Neuronal stem cell (in vitro differentiated cells): ENCODE data around the gene RAB10.
A peak's percentile ranks its signal among the peaks of the same experiment; 100 is the strongest.
"Not testable (repeated sequence)": the region's sequence is repeated elsewhere in the genome, so short reads cannot be mapped to it uniquely, and the experiment has no call there.

ENCODE experiments used
- DNase-seq: peaks from one replicate; pipeline ENCODE4 v3.0.0-alpha.2; 2013; ENCODE audit warnings: low spot score
- H2AFZ ChIP-seq: one replicate; pipeline ENCODE4 v1.6.1; 2013; ENCODE audit warnings: mild to moderate bottlenecking, low read length, inconsistent platforms
- H2AK5ac ChIP-seq: 2 replicates; pipeline ENCODE4 v1.6.1; 2013; ENCODE audit warnings: low read depth, mild to moderate bottlenecking, inconsistent platforms, low read length, moderate library complexity, mixed read lengths
- H2BK120ac ChIP-seq: 2 replicates; pipeline ENCODE4 v1.6.1; 2013; ENCODE audit warnings: low read depth, mild to moderate bottlenecking, inconsistent platforms, low read length, moderate library complexity, mixed read lengths
- H2BK12ac ChIP-seq: one replicate; pipeline ENCODE4 v1.6.1; 2013; ENCODE audit warnings: low read length, inconsistent platforms
- H2BK15ac ChIP-seq: 2 replicates; pipeline ENCODE4 v1.6.1; 2013; ENCODE audit warnings: mild to moderate bottlenecking, low read length, inconsistent platforms, mixed read lengths
- H2BK5ac ChIP-seq: one replicate; pipeline ENCODE4 v1.6.1; 2013; ENCODE audit warnings: inconsistent platforms, mild to moderate bottlenecking, low read length, moderate library complexity
- H3K14ac ChIP-seq: one replicate; pipeline ENCODE4 v1.6.1; 2013; ENCODE audit warnings: low read length, inconsistent platforms
- H3K18ac ChIP-seq: 2 replicates; pipeline ENCODE4 v1.6.1; 2013; ENCODE audit warnings: low read length, inconsistent platforms
- H3K23ac ChIP-seq: 2 replicates; pipeline ENCODE4 v1.6.1; 2013; ENCODE audit warnings: low read depth, mild to moderate bottlenecking, mixed read lengths, low read length, inconsistent platforms; ENCODE audit not compliant: poor library complexity
- H3K27ac ChIP-seq: replicated peaks from 3 replicates; pipeline ENCODE4 v1.5.1; 2013; ENCODE audit warnings: low read length, inconsistent platforms
- H3K27me3 ChIP-seq, 3 experiments: 2 replicates each; pipeline ENCODE4 v1.6.1; 2013; ENCODE audit warnings: low read length in 3 of 3, mild to moderate bottlenecking in 2 of 3, inconsistent platforms in 1 of 3, low read depth in 1 of 3, mixed read lengths in 1 of 3, moderate library complexity in 1 of 3; ENCODE audit not compliant: control insufficient read depth in 3 of 3, insufficient read depth in 3 of 3
- H3K36me3 ChIP-seq, 2 donors: replicated peaks in 1 of 2; 2 replicates each; pipeline ENCODE4 v1.6.1; 2013; ENCODE audit warnings: low read length in 2 of 2; ENCODE audit not compliant: control insufficient read depth in 2 of 2, insufficient read depth in 2 of 2
- H3K4ac ChIP-seq: 2 replicates; pipeline ENCODE4 v1.6.1; 2013; ENCODE audit warnings: inconsistent platforms, mild to moderate bottlenecking, low read length, moderate library complexity
- H3K4me1 ChIP-seq, 2 donors: 1 replicate in 1 of 2; 2 replicates in 1 of 2; pipeline ENCODE4 v1.6.1; 2013; ENCODE audit warnings: low read length in 2 of 2, low read depth in 1 of 2; ENCODE audit not compliant: control insufficient read depth in 2 of 2, insufficient read depth in 1 of 2
- H3K4me2 ChIP-seq: one replicate; pipeline ENCODE4 v1.6.1; 2013; ENCODE audit warnings: mild to moderate bottlenecking, low read length, inconsistent platforms; ENCODE audit not compliant: insufficient read depth, poor library complexity, severe bottlenecking
- H3K4me3 ChIP-seq, 2 donors: 2 replicates each; pipeline ENCODE4 v1.5.1; 2013; ENCODE audit warnings: low read length in 2 of 2, mild to moderate bottlenecking in 2 of 2, inconsistent platforms in 1 of 2, moderate library complexity in 1 of 2
- H3K79me1 ChIP-seq: one replicate; pipeline ENCODE4 v1.6.1; 2013; ENCODE audit warnings: low read depth, mild to moderate bottlenecking, inconsistent platforms, low read length, moderate library complexity
- H3K9ac ChIP-seq: one replicate; pipeline ENCODE4 v1.6.1; 2013; ENCODE audit warnings: mild to moderate bottlenecking, low read depth, low read length, inconsistent platforms; ENCODE audit not compliant: poor library complexity
- H3K9me3 ChIP-seq, 2 donors: replicated peaks in 1 of 2; 2 replicates each; pipeline versions ENCODE3 to v1.6.1; 2013; ENCODE audit warnings: low read length in 2 of 2, mild to moderate bottlenecking in 2 of 2, inconsistent platforms in 1 of 2, low read depth in 1 of 2, mixed read lengths in 1 of 2, moderate library complexity in 1 of 2; ENCODE audit not compliant: control insufficient read depth in 2 of 2, insufficient read depth in 1 of 2
- H4K8ac ChIP-seq: one replicate; pipeline ENCODE4 v1.6.1; 2013; ENCODE audit warnings: low read depth, mild to moderate bottlenecking, inconsistent platforms, low read length, moderate library complexity
- H4K91ac ChIP-seq: one replicate; pipeline ENCODE4 v1.6.1; 2013; ENCODE audit warnings: low read length, low read depth, mild to moderate bottlenecking, inconsistent platforms; ENCODE audit not compliant: poor library complexity
- WGBS, 2 donors: extraction: QIAGEN DNeasy Blood & Tissue Kit; methylation state at CpG; one replicate each; pipeline ENCODE4 v1.1.7; 2013; ENCODE audit warnings: missing lambda C conversion rate in 2 of 2, mixed read lengths in 1 of 2; ENCODE audit not compliant: insufficient read length in 2 of 2, insufficient replicate concordance in 1 of 2; ENCODE audit errors: extremely low coverage in 2 of 2; 5-methylcytosine and 5-hydroxymethylcytosine counted together

RAB10 gene

GRCh38 chr2:26028083-26028482 is 5.8 kb upstream of the RAB10 start:
- DNase-seq, H2BK120ac ChIP-seq, H3K9me3 ChIP-seq, H3K23ac ChIP-seq, H3K79me1 ChIP-seq, H4K91ac ChIP-seq, H3K27ac ChIP-seq, H2AFZ ChIP-seq, H2BK15ac ChIP-seq, H4K8ac ChIP-seq, H2BK12ac ChIP-seq, H2AK5ac ChIP-seq, H3K36me3 ChIP-seq, H3K27me3 ChIP-seq, H3K4ac ChIP-seq, H2BK5ac ChIP-seq, H3K4me3 ChIP-seq, H3K9ac ChIP-seq, H3K4me2 ChIP-seq, H3K18ac ChIP-seq, H3K4me1 ChIP-seq, H3K14ac ChIP-seq: not testable (repeated sequence)
- no CpG with 5 or more reads among the region's 16 CpGs for WGBS, 2 donors

DNA sequence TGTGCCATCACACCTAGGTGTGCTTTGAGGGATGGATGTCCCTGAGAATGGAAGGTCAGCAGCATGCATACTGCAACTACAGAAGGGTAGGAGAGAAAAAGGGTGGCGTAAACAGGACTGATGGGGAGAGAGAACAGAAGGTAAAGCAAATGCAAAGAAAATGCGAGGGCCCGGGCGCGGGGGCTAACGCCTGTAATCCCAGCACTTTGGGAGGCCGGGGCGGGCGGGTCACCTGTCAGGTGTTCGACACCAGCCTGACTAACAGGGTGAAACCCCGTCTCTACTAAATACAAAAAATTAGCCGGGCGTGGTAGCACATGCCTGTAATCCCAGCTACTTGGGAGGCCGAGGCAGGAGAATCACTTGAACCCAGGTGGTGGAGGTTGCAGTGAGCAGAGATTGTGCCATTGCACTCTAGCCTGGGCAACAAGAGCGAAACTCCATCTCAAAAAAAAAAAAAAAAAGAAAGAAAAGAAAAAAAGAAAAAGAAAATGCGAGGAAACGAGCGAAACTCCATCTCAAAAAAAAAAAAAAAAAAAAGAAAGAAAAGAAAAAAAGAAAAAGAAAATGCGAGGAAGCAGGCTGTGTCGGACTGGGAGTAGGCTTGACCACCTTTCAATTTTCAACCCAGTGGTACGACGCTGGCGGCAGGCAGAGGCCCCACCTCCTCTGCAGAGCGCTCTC is 1.2 kb upstream of the RAB10 start:
- Histone ChIP-seq H3K23ac (peak overlapping the region; percentile 99), H3K27ac (peak overlapping the region; percentile 96), H2AFZ (peak overlapping the region; percentile 86), H3K4me3 (peak overlapping the region; percentile 63 to 83), H2BK5ac (peak overlapping the region; percentile 95), H3K9ac (peak overlapping the region; percentile 93), H3K4me2 (peak overlapping the region; percentile 58), H3K18ac (peak overlapping the region; percentile 60)
- not testable (repeated sequence) for H4K91ac ChIP-seq, H3K4me1 ChIP-seq, H4K8ac ChIP-seq, H3K4ac ChIP-seq, H3K9me3 ChIP-seq, H3K27me3 ChIP-seq, H2BK120ac ChIP-seq, H3K36me3 ChIP-seq, H2BK15ac ChIP-seq, H2BK12ac ChIP-seq, DNase-seq, H3K79me1 ChIP-seq, H2AK5ac ChIP-seq, H3K14ac ChIP-seq
- no CpG with 5 or more reads among the region's 24 CpGs for WGBS, 2 donors

DNA sequence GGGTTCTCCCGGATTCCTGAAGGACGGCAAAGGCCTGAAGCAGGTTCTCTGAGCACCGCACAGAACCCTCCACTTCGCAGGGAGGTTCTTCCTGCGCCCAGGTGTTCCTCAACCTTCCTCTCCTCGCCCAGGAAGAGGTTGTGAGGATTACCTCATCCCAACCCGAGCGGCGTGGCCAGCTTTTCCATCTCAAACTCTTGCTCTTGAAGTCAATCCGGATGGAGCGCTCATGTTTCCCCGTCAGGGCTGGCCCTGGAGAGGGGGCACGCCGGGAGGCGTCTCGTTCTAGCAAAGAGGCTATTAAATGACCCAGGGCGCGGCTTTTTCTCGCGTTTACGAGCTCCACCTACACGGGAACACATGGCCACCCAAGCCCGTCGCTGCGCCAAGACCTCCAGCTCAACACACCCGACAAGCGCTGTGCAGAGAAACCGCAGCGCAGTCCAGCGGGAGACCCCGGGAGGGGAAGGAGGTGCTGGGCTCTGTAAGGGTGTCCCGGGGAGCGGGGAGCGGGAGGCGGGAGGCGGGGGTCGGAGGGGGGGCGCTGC is 540 bp upstream of the RAB10 start:
- H3K23ac ChIP-seq: peak overlapping the region; percentile 99
- peak overlapping the region; percentile 60 for H3K18ac ChIP-seq
- DNase-seq: peak; percentile 89
- peaks cover 2 to 15% of the 10 kb centered on the region in 2 donors for H3K36me3 ChIP-seq
- no peak overlapping the region for H2BK15ac ChIP-seq
- H2BK5ac ChIP-seq: peak overlapping the region; percentile 95
- no peak overlapping the region for H3K4ac ChIP-seq
- no peaks in the 10 kb centered on the region for H3K9me3 ChIP-seq
- H2AK5ac ChIP-seq: no peak overlapping the region
- peak overlapping the region; percentile 63 to 83 for H3K4me3 ChIP-seq
- H3K79me1 ChIP-seq: peaks cover 5% of the 10 kb centered on the region
- peaks cover 5 to 6% of the 10 kb centered on the region in 2 donors for H3K4me1 ChIP-seq
- no peak overlapping the region for H2BK120ac ChIP-seq
- H2BK12ac ChIP-seq: no peak overlapping the region
- H3K4me2 ChIP-seq: peak overlapping the region; percentile 58
- peak overlapping the region; percentile 96 for H3K27ac ChIP-seq
- H3K27me3 ChIP-seq: no peaks in the 10 kb centered on the region
- H3K9ac ChIP-seq: peak overlapping the region; percentile 93
- no CpG with 5 or more reads among the region's 38 CpGs for WGBS, 2 donors
- H4K91ac ChIP-seq: no peak overlapping the region
- H4K8ac ChIP-seq: no peak overlapping the region
- H3K14ac ChIP-seq: no peak overlapping the region
- H2AFZ ChIP-seq: peak overlapping the region; percentile 86

DNA sequence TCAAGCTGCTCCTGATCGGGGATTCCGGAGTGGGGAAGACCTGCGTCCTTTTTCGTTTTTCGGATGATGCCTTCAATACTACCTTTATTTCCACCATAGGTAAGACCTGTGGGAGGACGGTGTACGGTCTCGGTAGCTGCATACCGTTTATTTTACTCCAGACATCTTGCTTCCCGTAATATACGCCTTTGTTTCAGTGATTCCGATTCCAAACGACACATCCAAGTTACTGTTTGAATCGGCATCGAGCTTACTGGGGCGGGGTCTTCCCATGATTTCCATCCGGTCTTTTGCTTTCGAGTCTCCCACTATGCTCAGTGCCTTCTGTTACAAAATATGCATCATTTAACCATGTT is 731 bp downstream of the RAB10 start:
- no peak for DNase-seq
- H2AK5ac ChIP-seq: peak overlapping the region; percentile 82
- peak overlapping the region; percentile 100 for H3K18ac ChIP-seq
- H4K91ac ChIP-seq: no peak overlapping the region
- H3K4ac ChIP-seq: no peak overlapping the region
- peak overlapping the region; percentile 96 for H3K27ac ChIP-seq
- no peak overlapping the region for H2BK120ac ChIP-seq
- peak overlapping the region; percentile 95 for H2BK5ac ChIP-seq
- peak overlapping the region; percentile 86 for H2AFZ ChIP-seq
- H3K4me3 ChIP-seq: peak overlapping the region; percentile 63 to 98
- H3K9ac ChIP-seq: peak overlapping the region; percentile 99
- peaks cover 2 to 23% of the 10 kb centered on the region in 2 donors for H3K36me3 ChIP-seq
- H2BK12ac ChIP-seq: no peak overlapping the region
- no peak overlapping the region for H3K23ac ChIP-seq
- peaks cover 5% of the 10 kb centered on the region for H3K79me1 ChIP-seq
- peaks cover 5 to 6% of the 10 kb centered on the region in 2 donors for H3K4me1 ChIP-seq
- H2BK15ac ChIP-seq: no peak overlapping the region
- H3K27me3 ChIP-seq: no peaks in the 10 kb centered on the region
- no CpG with 5 or more reads among the region's 18 CpGs for WGBS, 2 donors
- no peaks in the 10 kb centered on the region for H3K9me3 ChIP-seq
- H4K8ac ChIP-seq: no peak overlapping the region
- peak overlapping the region; percentile 65 for H3K4me2 ChIP-seq
- peak overlapping the region; percentile 100 for H3K14ac ChIP-seq
